Measurements from ENCODE around the gene ST8SIA5.

GRCh38 chr18:46656326-46657114 lies 100.3 kb downstream of the ST8SIA5 start:
- TF ChIP-seq USF1 (CRISPR knock-in tag; IDR thresholded peaks at IDR 0.05): no peak
- TF ChIP-seq AFF4 (CRISPR knock-in tag; IDR thresholded peaks at IDR 0.05; ENCODE audit: borderline replicate concordance): no peak
- no peak for TF ChIP-seq ATF6 (CRISPR knock-in tag; IDR thresholded peaks at IDR 0.05)
- TF ChIP-seq CREM (CRISPR knock-in tag; IDR thresholded peaks at IDR 0.05): no peak
- no peak for TF ChIP-seq CTCF (IDR thresholded peaks at IDR 0.05)
- no peak for TF ChIP-seq SP1 (CRISPR knock-in tag; conservative IDR thresholded peaks at IDR 0.05)
- no peak for TF ChIP-seq ZNF138 (CRISPR knock-in tag; conservative IDR thresholded peaks at IDR 0.05)
- no peak for TF ChIP-seq NR1H2 (CRISPR knock-in tag; IDR thresholded peaks at IDR 0.05)
- TF ChIP-seq PRRX2 (CRISPR knock-in tag; IDR thresholded peaks at IDR 0.05): no peak
- TF ChIP-seq NFYB (CRISPR knock-in tag; conservative IDR thresholded peaks at IDR 0.05; ENCODE audit: low read depth): no peak
- TF ChIP-seq FOXJ3 (CRISPR knock-in tag; IDR thresholded peaks at IDR 0.05; ENCODE audit: borderline replicate concordance): no peak
- no peak for TF ChIP-seq ZNF263 (CRISPR knock-in tag; IDR thresholded peaks at IDR 0.05; ENCODE audit: low read depth)
- no peak for TF ChIP-seq ATF3 (CRISPR knock-in tag; conservative IDR thresholded peaks at IDR 0.05)
